ENCODE data around the gene ADRA2B. TPM values are rescaled to one million over a fixed set of nuclear protein-coding genes. Genes with fewer than 3 reads are reported as not detected.

ADRA2B gene
- total RNA-seq, 1 experiment from 2014 or later = not detected

DNA sequence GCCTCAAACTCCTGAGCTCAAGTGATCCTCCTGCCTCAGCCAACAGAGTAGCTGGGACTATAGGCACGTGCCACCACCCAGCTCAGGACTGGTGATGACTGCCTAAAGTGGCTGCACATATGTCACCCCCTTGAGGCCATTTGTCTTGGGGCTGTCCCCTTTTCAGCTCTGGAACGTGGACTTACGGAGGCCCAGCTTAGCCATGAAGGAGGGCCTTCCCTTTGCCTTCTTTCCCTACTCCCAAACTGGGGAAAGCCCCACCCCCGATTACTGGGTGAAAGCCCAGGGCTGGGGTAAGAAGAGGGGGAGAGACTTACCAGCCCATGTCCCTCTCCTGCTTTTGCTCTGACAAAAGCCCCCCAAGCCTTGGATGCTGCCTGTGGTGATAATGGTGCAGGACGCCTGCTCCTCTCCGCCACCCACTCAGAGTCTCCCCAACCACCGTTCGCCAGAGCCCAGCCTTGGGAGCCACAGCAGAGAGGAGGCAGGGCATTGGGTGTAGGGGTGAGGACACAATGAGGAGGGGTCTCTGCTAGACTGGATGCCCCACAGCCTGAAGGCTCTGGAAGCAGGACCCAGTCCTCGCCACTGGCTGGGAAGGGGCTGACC is 31.3 kb upstream of the ADRA2B start:
- Histone ChIP-seq H3K27me3 (replicated peaks; ENCODE audit: insufficient read depth, low read depth, low read length, poor library complexity) (no peaks in the 10 kb centered on the region), H3K36me3 (ENCODE audit: insufficient read depth, low read length, poor library complexity, severe bottlenecking) (no peaks in the 10 kb centered on the region), H3K27ac (ENCODE audit: low read depth, low read length, poor library complexity, severe bottlenecking) (no peak overlapping the region), H3K4me1 (ENCODE audit: insufficient read depth, low read length, poor library complexity, severe bottlenecking) (peaks cover 9% of the 10 kb centered on the region), H3K9me3 (ENCODE audit: low read depth, low read length, poor library complexity, severe bottlenecking) (no peaks in the 10 kb centered on the region), H3K4me3 (ENCODE audit: low read depth, low read length, poor library complexity, severe bottlenecking) (no peak overlapping the region)
- ChIA-PET CTCF (interaction anchor here (2.3 kb wide), 1 partner anchor 27 kb away, joined by 7 read pairs; no protein-coding TSS in a partner anchor), POLR2A (ENCODE audit: low non-redundant PET) (no interaction called here)
- no TSS peak for BruUV-seq (replicated peaks)
- intact Hi-C loops (cut with micrococcal nuclease; ENCODE audit: unreplicated experiment) = no loop called here
- no peak for DNase-seq (ENCODE audit: low spot score)
- TF ChIP-seq, protein P1, sequence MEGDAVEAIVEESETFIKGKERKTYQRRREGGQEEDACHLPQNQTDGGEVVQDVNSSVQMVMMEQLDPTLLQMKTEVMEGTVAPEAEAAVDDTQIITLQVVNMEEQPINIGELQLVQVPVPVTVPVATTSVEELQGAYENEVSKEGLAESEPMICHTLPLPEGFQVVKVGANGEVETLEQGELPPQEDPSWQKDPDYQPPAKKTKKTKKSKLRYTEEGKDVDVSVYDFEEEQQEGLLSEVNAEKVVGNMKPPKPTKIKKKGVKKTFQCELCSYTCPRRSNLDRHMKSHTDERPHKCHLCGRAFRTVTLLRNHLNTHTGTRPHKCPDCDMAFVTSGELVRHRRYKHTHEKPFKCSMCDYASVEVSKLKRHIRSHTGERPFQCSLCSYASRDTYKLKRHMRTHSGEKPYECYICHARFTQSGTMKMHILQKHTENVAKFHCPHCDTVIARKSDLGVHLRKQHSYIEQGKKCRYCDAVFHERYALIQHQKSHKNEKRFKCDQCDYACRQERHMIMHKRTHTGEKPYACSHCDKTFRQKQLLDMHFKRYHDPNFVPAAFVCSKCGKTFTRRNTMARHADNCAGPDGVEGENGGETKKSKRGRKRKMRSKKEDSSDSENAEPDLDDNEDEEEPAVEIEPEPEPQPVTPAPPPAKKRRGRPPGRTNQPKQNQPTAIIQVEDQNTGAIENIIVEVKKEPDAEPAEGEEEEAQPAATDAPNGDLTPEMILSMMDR (conservative IDR thresholded peaks at IDR 0.05; ENCODE audit: low read depth, low read length) = no peak
- TF ChIP-seq EZH2 (IDR thresholded peaks at IDR 0.05; ENCODE audit: borderline replicate concordance, low read depth, low read length, poor library complexity, severe bottlenecking) = no peak

GRCh38 chr2:96146881-96147592 is 30.7 kb upstream of the ADRA2B start:
- no peaks in the 10 kb centered on the region for H3K36me3 ChIP-seq (ENCODE audit: insufficient read depth, low read length, poor library complexity, severe bottlenecking)
- ChIA-PET POLR2A (ENCODE audit: low non-redundant PET) (no interaction called here), CTCF (interaction anchor here (2.3 kb wide), 1 partner anchor 27 kb away, joined by 7 read pairs; no protein-coding TSS in a partner anchor)
- no peaks in the 10 kb centered on the region for H3K9me3 ChIP-seq (ENCODE audit: low read depth, low read length, poor library complexity, severe bottlenecking)
- no peaks in the 10 kb centered on the region for H3K27me3 ChIP-seq (replicated peaks; ENCODE audit: insufficient read depth, low read depth, low read length, poor library complexity)
- no peak for DNase-seq (ENCODE audit: low spot score)
- H3K4me3 ChIP-seq (ENCODE audit: low read depth, low read length, poor library complexity, severe bottlenecking) = no peak overlapping the region
- intact Hi-C loops (cut with micrococcal nuclease; ENCODE audit: unreplicated experiment) = no loop called here
- H3K4me1 ChIP-seq (ENCODE audit: insufficient read depth, low read length, poor library complexity, severe bottlenecking) = peaks cover 9% of the 10 kb centered on the region
- TF ChIP-seq, protein P1 (conservative IDR thresholded peaks at IDR 0.05; ENCODE audit: low read depth, low read length) = no peak
- no peak for TF ChIP-seq EZH2 (IDR thresholded peaks at IDR 0.05; ENCODE audit: borderline replicate concordance, low read depth, low read length, poor library complexity, severe bottlenecking)
- BruUV-seq (replicated peaks) = no TSS peak
- H3K27ac ChIP-seq (ENCODE audit: low read depth, low read length, poor library complexity, severe bottlenecking) = no peak overlapping the region

DNA sequence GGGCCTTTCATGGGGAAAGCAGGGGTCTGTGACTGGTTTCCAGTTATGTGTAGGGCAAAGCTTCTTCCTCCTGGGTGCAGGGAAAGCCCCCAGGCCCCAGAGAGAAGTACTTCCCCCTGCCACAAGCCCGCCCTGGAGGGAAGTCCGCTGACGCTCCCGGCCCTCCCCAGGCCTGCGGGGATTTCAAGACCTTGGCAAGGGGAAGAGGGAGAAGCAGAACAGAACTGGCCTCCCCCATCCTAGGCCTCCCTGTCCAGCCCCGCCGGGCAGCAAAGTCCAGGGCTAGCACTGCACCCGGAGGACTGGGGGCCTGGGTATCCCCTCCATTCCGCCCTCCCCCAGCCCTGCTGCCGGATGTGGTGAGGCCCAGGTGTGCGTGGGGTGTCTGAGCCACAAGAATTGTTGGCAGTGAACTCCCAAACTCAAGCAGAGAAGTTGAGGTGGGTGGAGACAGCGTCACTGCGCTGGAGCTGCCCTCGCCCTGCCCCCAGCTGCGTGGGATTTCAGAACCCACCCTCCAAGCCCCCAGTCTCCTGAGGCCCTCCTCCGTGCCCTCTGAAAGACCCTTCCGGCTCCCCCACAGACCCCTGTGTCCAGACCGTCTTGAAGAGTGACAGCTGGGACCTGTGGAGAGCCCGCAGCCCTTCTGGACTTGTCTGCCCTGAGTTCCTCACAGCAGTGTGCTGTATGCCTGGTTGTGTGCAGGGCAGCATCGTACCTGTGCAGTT is 29.9 kb upstream of the ADRA2B start:
- TF ChIP-seq, protein P1 (conservative IDR thresholded peaks at IDR 0.05; ENCODE audit: low read depth, low read length) = no peak
- no peak for TF ChIP-seq EZH2 (IDR thresholded peaks at IDR 0.05; ENCODE audit: borderline replicate concordance, low read depth, low read length, poor library complexity, severe bottlenecking)
- intact Hi-C loops (cut with micrococcal nuclease; ENCODE audit: unreplicated experiment) = no loop called here
- Histone ChIP-seq H3K9me3 (ENCODE audit: low read depth, low read length, poor library complexity, severe bottlenecking) (no peaks in the 10 kb centered on the region), H3K36me3 (ENCODE audit: insufficient read depth, low read length, poor library complexity, severe bottlenecking) (no peaks in the 10 kb centered on the region), H3K4me3 (ENCODE audit: low read depth, low read length, poor library complexity, severe bottlenecking) (no peak overlapping the region), H3K4me1 (ENCODE audit: insufficient read depth, low read length, poor library complexity, severe bottlenecking) (peaks cover 9% of the 10 kb centered on the region), H3K27me3 (replicated peaks; ENCODE audit: insufficient read depth, low read depth, low read length, poor library complexity) (no peaks in the 10 kb centered on the region), H3K27ac (ENCODE audit: low read depth, low read length, poor library complexity, severe bottlenecking) (no peak overlapping the region)
- POLR2A ChIA-PET (ENCODE audit: low non-redundant PET) = no interaction called here
- CTCF ChIA-PET = interaction anchor here (2.3 kb wide), 1 partner anchor 28 kb away, joined by 7 read pairs; no protein-coding TSS in a partner anchor
- no peak for DNase-seq (ENCODE audit: low spot score)
- BruUV-seq (replicated peaks) = no TSS peak
